Skeletal muscle tissue (tissue), 4 donors: ENCODE measurements around the gene KRT23. TPM values are rescaled to one million over a fixed set of nuclear protein-coding genes. Genes with fewer than 3 reads are reported as not detected.
A peak's percentile ranks its signal among the peaks of the same experiment; 100 is the strongest.

Experiments
- H3K27ac ChIP-seq: one replicate; pipeline ENCODE4 v1.7.0; 2013; ENCODE audit warnings: mild to moderate bottlenecking, low read depth, low read length, inconsistent platforms
- H3K27me3 ChIP-seq, 3 donors: one replicate each; pipeline ENCODE4 v1.7.0; 2013; ENCODE audit warnings: low read length in 3 of 3; ENCODE audit not compliant: control insufficient read depth in 3 of 3, insufficient read depth in 3 of 3
- H3K36me3 ChIP-seq, 3 donors: one replicate each; pipeline ENCODE4 v1.7.0; 2013; ENCODE audit warnings: low read length in 3 of 3; ENCODE audit not compliant: control insufficient read depth in 3 of 3, insufficient read depth in 3 of 3
- H3K4me1 ChIP-seq, 3 donors: one replicate each; pipeline ENCODE4 v1.7.0; 2013; ENCODE audit warnings: low read length in 3 of 3, mild to moderate bottlenecking in 3 of 3; ENCODE audit not compliant: control insufficient read depth in 3 of 3, insufficient read depth in 3 of 3
- H3K4me3 ChIP-seq, 3 donors: one replicate each; pipeline ENCODE4 v1.7.0; 2013; ENCODE audit warnings: low read length in 3 of 3
- H3K9ac ChIP-seq, 3 donors: one replicate each; pipeline ENCODE4 v1.7.0; 2013; ENCODE audit warnings: low read length in 3 of 3, mild to moderate bottlenecking in 3 of 3, moderate library complexity in 2 of 3, low read depth in 1 of 3
- H3K9me3 ChIP-seq, 3 donors: one replicate each; pipeline ENCODE4 v1.7.0; 2013; ENCODE audit warnings: low read length in 3 of 3; ENCODE audit not compliant: control insufficient read depth in 3 of 3
- total RNA-seq: library from RNA; depleted of rRNA; stranded (reverse); fragments of >200 nt; gene quantifications from one replicate; pipeline ENCODE4 v1.2.3, GENCODE V29; 2014
- donor health status: Osteomylitis.

Gene KRT23
- total RNA-seq, 1 donor from 2014 or later, result 0.52 TPM

DNA sequence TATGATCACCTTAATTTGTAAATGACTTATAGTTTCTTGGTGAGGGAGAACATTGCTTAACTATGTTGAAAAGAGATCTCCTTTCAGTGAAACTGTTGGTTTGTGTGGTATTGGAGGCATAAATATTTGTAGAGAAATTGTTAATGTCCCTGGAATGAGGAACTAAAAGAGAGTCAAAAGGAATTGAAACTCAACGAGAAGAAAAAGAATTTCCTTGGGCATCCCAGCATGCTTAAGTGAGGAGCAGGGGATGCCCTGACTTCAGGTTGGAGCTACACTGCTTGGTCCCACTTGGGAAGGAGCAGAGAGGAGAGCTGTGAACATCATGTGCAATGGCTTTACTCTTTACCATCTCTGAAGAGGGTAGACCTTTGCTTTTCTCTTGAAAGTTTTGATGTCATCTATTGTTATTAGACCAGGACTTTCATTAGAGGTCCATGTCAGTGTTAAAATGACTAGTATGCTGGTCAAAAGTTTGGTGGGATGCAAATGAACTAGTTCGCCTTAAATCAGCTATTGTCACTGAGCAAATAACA is 21.7 kb downstream of the KRT23 start:
- Histone ChIP-seq H3K9me3 (no peaks in the 10 kb centered on the region), H3K27ac (no peak overlapping the region), H3K4me3 (no peak overlapping the region), H3K27me3 (no peaks in the 10 kb centered on the region), H3K9ac (no peak overlapping the region), H3K36me3 (no peaks in the 10 kb centered on the region), H3K4me1 (peaks cover 1 to 4% (median 3%) of the 10 kb centered on the region in 3 donors)

DNA sequence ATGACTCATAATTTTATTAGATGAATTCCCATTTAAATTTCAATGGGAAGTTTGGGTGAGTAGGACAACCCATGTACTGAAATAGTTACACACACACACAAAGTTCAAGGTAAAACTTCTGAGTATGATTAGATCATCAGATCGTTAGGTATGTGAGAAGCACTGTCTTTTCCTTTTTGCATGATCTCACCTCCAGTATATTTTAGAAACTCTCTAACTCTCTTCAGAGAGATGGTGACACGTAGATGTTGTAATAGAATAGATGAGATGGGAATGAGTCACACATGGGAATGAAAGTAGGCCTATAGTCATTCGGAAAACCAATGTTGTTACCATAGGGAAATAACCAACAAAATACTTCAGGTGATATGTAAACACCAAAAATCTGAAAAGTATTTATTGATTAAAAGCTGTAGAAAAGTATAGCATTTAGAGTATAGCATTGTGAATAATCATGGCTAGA is 22.2 kb downstream of the KRT23 start:
- Histone ChIP-seq H3K27me3 (no peaks in the 10 kb centered on the region), H3K36me3 (no peaks in the 10 kb centered on the region), H3K9me3 (no peaks in the 10 kb centered on the region), H3K4me1 (peaks cover 4 to 9% (median 9%) of the 10 kb centered on the region in 3 donors), H3K27ac (no peak overlapping the region), H3K9ac (no peak overlapping the region), H3K4me3 (no peak overlapping the region)

DNA sequence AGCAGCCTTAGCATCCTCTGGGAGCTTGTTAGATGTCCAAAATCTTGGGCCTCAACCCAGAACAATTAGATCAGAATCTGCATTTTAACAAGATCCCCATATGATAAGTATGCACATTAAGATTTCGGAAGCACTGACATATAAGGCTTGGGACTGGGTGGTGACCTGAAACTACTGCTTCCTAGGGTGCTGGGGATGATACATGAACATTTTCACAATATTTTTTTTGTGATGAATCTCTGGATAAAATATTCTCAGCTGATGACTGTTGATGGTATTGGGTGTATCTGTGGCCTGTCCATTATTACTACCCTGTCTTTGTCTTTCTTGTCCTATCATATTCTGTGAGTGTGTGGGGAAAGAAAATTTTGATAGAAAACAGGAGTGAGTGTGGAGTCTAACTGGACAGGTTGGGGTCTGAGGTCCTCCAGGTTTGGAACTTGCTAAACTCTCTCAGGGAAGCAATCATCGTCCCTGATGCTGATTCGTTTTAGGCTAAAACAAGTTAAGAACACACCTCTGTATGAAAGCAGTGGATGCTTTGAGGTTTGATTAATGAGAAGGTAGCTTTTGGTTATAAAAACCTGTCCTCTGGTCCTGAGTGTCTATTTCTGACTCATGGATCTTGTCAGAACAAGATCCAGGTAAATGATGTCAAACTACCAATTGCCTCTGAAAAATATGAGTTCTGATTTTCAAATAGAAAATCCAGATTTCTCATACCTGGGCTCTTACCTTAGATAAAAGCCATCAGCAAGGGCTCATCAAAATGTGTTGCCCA is 23.2 kb downstream of the KRT23 start:
- no peaks in the 10 kb centered on the region for H3K36me3 ChIP-seq
- H3K27ac ChIP-seq, result no peak overlapping the region
- H3K9ac ChIP-seq, result no peak overlapping the region
- H3K4me1 ChIP-seq, result peaks cover 4 to 16% (median 10%) of the 10 kb centered on the region in 3 donors
- no peaks in the 10 kb centered on the region for H3K9me3 ChIP-seq
- no peaks in the 10 kb centered on the region for H3K27me3 ChIP-seq
- no peak overlapping the region for H3K4me3 ChIP-seq

DNA sequence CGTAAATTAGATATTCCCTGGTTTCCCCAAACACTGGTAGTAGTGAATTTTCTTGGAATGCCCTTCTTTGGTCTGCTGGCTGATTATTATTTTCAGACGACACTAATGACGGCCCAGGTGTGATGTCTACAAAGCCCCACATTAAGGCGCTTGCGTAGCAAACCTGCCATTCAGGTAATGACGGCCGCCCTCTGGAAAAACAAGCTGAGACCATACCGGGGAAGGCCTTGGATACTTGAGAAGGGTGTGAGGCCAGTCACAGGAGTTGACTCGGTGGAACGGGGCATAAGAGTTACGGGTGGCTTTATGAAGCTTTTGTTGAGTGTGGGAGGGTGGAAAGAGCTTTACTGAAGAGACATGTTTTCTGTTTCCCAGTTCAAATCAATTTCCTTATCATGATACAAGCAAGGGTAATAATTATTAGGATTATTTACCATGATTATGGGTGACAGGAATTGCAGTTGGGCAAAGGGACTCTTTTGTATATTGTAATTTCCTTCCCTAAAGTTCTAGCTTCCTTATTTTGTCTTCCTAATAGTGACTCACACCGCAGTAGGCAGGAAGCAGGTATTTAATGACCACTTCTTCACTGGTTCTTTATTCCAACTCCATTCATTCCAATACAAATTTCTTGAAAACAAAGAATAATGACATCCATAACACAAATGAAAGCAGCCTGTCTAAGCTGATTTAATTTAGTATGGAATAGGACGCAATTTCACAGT is 24.8 kb downstream of the KRT23 start:
- H3K4me1 ChIP-seq, result peaks cover 4 to 16% (median 10%) of the 10 kb centered on the region in 3 donors

DNA sequence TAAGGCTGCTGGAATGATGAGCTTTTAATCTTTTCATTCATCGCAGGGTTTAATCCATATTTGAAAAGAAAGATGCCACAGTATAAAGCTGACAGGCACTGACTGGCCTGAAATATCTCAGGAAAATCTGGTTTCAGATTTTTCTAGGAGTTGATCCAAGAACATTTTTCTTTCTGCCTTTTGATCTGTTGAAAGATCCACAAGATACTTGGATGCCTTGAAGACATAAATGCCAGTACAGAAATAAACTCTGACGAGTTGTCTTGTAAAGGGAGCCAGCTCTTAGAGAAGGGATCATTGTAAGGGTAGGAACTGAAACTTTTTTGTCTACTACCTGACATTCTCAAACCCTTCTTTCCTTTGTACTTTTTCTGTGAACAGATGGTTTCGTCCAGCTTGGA is 27.0 kb downstream of the KRT23 start:
- Histone ChIP-seq H3K36me3 (no peaks in the 10 kb centered on the region), H3K27ac (peak overlapping the region; percentile 28), H3K27me3 (peaks cover 2 to 8% (median 6%) of the 10 kb centered on the region in 3 donors), H3K9ac (no peak overlapping the region), H3K4me3 (no peak overlapping the region), H3K4me1 (peaks cover 4 to 16% (median 10%) of the 10 kb centered on the region in 3 donors), H3K9me3 (no peaks in the 10 kb centered on the region)

More for the DNA sequence above, 24.8 kb downstream of the KRT23 start:
- Histone ChIP-seq H3K9me3 (no peaks in the 10 kb centered on the region), H3K4me3 (no peak overlapping the region), H3K27me3 (no peaks in the 10 kb centered on the region), H3K9ac (no peak overlapping the region), H3K36me3 (no peaks in the 10 kb centered on the region), H3K27ac (no peak overlapping the region)

DNA sequence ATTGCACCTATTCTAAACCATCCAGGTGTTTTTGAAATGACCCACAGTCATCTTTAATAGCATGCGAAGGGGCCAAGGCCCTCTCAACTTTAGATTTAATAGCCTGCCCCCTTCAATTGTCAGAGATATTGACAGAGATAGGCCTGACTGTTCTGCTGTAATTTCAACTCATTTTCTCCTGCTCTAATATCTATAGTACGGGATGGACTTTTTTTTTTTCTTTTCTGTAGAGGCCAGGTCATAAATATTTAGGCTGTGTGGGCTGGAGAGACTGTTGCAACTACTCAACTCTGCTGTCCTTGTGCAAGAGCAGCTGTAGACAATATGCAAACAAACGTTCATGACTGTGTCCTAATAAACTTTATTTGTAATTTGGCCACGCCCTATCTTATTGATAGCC is 27.7 kb downstream of the KRT23 start:
- Histone ChIP-seq H3K9me3 (no peaks in the 10 kb centered on the region), H3K36me3 (no peaks in the 10 kb centered on the region), H3K4me3 (no peak overlapping the region), H3K9ac (no peak overlapping the region), H3K27ac (no peak overlapping the region), H3K27me3 (peaks cover 8 to 11% (median 8%) of the 10 kb centered on the region in 3 donors), H3K4me1 (peaks cover 4 to 16% (median 10%) of the 10 kb centered on the region in 3 donors)

DNA sequence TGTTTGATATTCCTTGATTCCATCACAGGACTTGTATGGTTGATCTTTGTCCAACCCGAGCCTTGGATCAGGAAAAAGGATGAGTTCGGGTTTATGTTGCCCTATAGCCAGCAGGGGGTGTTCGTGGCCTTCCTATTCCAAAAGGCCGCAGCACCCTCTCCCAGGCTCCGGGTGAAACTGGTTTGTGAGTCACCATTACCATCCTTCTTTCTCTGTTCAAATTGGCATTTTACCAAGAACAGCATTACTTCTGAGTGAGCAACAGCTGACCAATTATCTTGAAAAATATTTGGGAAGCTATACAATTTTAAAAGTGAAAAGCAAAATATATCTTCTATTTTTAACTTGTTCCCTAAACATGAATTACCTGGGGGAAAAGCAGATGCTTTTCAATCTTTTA is 28.1 kb downstream of the KRT23 start:
- Histone ChIP-seq H3K4me3 (no peak overlapping the region), H3K27ac (no peak overlapping the region), H3K9ac (no peak overlapping the region)

DNA sequence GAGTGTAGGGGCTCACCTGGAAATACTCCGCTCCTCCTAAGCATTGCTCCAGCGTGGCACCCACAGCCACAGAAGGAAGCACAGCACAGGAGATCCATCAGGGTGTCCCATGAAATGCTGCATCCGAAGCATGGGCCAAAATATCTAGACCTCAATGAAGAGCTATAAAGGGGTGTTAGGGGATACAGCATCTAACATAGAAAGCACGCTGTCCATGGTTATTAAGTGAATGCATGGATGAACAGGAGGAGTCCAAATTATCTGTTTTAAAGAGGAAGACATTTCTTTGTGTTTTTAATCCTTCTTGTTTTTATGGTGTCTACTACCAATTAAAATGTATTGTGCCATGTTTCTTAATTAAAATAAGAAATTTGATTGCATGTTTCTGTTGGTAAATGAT is 30.8 kb downstream of the KRT23 start:
- Histone ChIP-seq H3K9ac (no peak overlapping the region), H3K36me3 (no peaks in the 10 kb centered on the region), H3K4me1 (peaks cover 4 to 16% (median 10%) of the 10 kb centered on the region in 3 donors), H3K9me3 (no peaks in the 10 kb centered on the region), H3K27me3 (peaks cover 8 to 11% (median 8%) of the 10 kb centered on the region in 3 donors), H3K27ac (no peak overlapping the region), H3K4me3 (no peak overlapping the region)

More for the DNA sequence above, 28.1 kb downstream of the KRT23 start:
- Histone ChIP-seq H3K27me3 (peaks cover 8 to 11% (median 8%) of the 10 kb centered on the region in 3 donors), H3K36me3 (no peaks in the 10 kb centered on the region), H3K4me1 (peaks cover 4 to 16% (median 10%) of the 10 kb centered on the region in 3 donors), H3K9me3 (no peaks in the 10 kb centered on the region)

DNA sequence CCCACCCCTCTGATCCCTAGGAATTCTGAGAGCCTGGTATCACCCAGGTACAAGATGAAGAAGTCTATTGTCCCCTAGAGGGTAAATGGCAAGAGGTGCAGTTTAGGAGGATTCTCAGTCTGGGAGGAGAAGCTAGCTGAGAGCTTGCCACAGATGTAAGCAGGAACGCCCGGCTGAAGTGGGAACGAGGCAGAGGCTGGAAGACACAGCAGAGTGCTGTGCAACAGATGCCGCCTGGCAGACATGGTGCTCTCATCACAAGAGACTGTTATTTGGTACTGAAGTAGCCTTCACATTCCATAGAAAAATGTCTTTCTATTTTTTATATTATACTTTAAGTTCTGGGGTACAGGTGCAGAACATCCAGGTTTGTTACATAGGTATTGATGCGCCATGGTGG is 32.1 kb downstream of the KRT23 start:
- H3K36me3 ChIP-seq, result no peaks in the 10 kb centered on the region
- no peaks in the 10 kb centered on the region for H3K9me3 ChIP-seq
- peaks cover 8 to 11% (median 8%) of the 10 kb centered on the region in 3 donors for H3K27me3 ChIP-seq
- no peak overlapping the region for H3K9ac ChIP-seq
- H3K4me3 ChIP-seq, result no peak overlapping the region
- no peak overlapping the region for H3K27ac ChIP-seq
- peaks cover 0 to 8% (median 3%) of the 10 kb centered on the region in 3 donors for H3K4me1 ChIP-seq
